ENCODE data around the gene ADAMTSL3. TPM values are rescaled to one million over a fixed set of nuclear protein-coding genes. Genes with fewer than 3 reads are reported as not detected.
A peak's percentile ranks its signal among the peaks of the same experiment; 100 is the strongest.
"Not testable (repeated sequence)": the region's sequence is repeated elsewhere in the genome, so short reads cannot be mapped to it uniquely, and the experiment has no call there.

ADAMTSL3 gene
- polyA plus RNA-seq, 1 of the 3 experiments (the other 2 are of a cell fraction), result 0.02 TPM

DNA sequence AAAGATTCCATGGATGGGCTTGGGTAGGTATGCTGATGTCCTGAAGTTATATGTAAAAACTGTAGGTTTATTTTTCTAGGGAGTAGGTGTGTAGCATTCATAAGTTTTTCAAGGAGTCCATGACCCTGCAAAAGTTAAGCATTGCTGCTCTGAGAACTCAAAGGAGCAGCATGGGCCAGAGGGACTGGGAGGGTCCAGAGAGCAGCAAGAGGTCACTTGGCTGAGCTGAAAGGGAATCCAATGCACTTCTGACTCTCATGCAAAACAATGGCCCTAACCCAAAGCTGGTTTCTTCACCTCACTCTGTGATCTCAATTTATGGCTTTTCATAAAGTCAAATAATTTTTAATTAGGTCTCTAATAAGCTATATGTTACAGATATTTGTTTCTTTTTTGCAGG is 383.4 kb downstream of the ADAMTSL3 start:
- Histone ChIP-seq H3K79me2 (ENCODE audit: insufficient read depth) (no peaks in the 10 kb centered on the region), H2AFZ (ENCODE audit: low read depth) (no peak overlapping the region), H3F3A (replicated peaks; ENCODE audit: insufficient read depth) (no peaks in the 10 kb centered on the region), H3K4me3 (ENCODE audit: low read depth in 2 of 2, low read length in 1 of 2) (no peak overlapping the region), H3K27ac (ENCODE audit: low read depth in 2 of 2, low read length in 1 of 2) (no peak overlapping the region), H3K4me1 (ENCODE audit: control insufficient read depth in 1 of 2, insufficient read depth in 2 of 2, low read depth in 1 of 2, low read length in 1 of 2) (no peaks in the 10 kb centered on the region), H4K20me1 (ENCODE audit: insufficient read depth) (no peaks in the 10 kb centered on the region), H3K9me2 (no peaks in the 10 kb centered on the region), H3K9me3 (no peaks in the 10 kb centered on the region), H3K36me3 (replicated peaks in 1 of 2; ENCODE audit: control insufficient read depth in 1 of 2, insufficient read depth in 2 of 2, low read length in 1 of 2) (no peaks in the 10 kb centered on the region), H3K27me3 (ENCODE audit: insufficient read depth) (0 out of 2 replicates have a peak, but pooled peaks cover 5% of the 10 kb centered on the region), H3K9ac (no peak overlapping the region), H3K4me2 (no peak overlapping the region)
- no peak for DNase-seq
- CTCF ChIA-PET, result interaction anchor here (0.7 to 1.4 kb wide), 3 partner anchors 16 to 30 kb away, joined by 3 to 4 read pairs (median 3); no protein-coding TSS in a partner anchor
- POLR2A ChIA-PET, result no interaction called here
- no peak for TF ChIP-seq TAF1 (IDR thresholded peaks at IDR 0.05; ENCODE audit: borderline replicate concordance, low read depth, low read length)
- TF ChIP-seq GABPA (IDR thresholded peaks at IDR 0.05; ENCODE audit: low read depth), result no peak
- TF ChIP-seq, protein P1, sequence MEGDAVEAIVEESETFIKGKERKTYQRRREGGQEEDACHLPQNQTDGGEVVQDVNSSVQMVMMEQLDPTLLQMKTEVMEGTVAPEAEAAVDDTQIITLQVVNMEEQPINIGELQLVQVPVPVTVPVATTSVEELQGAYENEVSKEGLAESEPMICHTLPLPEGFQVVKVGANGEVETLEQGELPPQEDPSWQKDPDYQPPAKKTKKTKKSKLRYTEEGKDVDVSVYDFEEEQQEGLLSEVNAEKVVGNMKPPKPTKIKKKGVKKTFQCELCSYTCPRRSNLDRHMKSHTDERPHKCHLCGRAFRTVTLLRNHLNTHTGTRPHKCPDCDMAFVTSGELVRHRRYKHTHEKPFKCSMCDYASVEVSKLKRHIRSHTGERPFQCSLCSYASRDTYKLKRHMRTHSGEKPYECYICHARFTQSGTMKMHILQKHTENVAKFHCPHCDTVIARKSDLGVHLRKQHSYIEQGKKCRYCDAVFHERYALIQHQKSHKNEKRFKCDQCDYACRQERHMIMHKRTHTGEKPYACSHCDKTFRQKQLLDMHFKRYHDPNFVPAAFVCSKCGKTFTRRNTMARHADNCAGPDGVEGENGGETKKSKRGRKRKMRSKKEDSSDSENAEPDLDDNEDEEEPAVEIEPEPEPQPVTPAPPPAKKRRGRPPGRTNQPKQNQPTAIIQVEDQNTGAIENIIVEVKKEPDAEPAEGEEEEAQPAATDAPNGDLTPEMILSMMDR (IDR thresholded peaks at IDR 0.05), result no peak
- no peak for TF ChIP-seq RAD21 (IDR thresholded peaks at IDR 0.05; ENCODE audit: low read length)
- TF ChIP-seq FOSL2 (IDR thresholded peaks at IDR 0.05; ENCODE audit: borderline replicate concordance, low read depth), result no peak
- TF ChIP-seq RCOR1 (IDR thresholded peaks at IDR 0.05; ENCODE audit: low read length), result no peak
- no peak for TF ChIP-seq EZH2phosphoT487 (IDR thresholded peaks at IDR 0.05; ENCODE audit: borderline replicate concordance, low read depth)
- no peak for TF ChIP-seq SMC3 (IDR thresholded peaks at IDR 0.05; ENCODE audit: low read depth, low read length)
- no peak for TF ChIP-seq TCF12 (IDR thresholded peaks at IDR 0.05)
- no peak for TF ChIP-seq FOXJ3 (CRISPR knock-in tag; IDR thresholded peaks at IDR 0.05)
- TF ChIP-seq, protein P2, sequence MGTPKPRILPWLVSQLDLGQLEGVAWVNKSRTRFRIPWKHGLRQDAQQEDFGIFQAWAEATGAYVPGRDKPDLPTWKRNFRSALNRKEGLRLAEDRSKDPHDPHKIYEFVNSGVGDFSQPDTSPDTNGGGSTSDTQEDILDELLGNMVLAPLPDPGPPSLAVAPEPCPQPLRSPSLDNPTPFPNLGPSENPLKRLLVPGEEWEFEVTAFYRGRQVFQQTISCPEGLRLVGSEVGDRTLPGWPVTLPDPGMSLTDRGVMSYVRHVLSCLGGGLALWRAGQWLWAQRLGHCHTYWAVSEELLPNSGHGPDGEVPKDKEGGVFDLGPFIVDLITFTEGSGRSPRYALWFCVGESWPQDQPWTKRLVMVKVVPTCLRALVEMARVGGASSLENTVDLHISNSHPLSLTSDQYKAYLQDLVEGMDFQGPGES (IDR thresholded peaks at IDR 0.05; ENCODE audit: low read depth, low read length), result no peak
- TF ChIP-seq, protein P3, sequence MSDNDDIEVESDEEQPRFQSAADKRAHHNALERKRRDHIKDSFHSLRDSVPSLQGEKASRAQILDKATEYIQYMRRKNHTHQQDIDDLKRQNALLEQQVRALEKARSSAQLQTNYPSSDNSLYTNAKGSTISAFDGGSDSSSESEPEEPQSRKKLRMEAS (IDR thresholded peaks at IDR 0.05; ENCODE audit: low read depth), result no peak
- TF ChIP-seq RFX5 (IDR thresholded peaks at IDR 0.05; ENCODE audit: low read length), result no peak
- TF ChIP-seq TEAD4 (IDR thresholded peaks at IDR 0.05; ENCODE audit: borderline replicate concordance, insufficient read depth), result no peak
- no peak for TF ChIP-seq SIN3A (IDR thresholded peaks at IDR 0.05; ENCODE audit: borderline replicate concordance, low read depth, low read length)

DNA sequence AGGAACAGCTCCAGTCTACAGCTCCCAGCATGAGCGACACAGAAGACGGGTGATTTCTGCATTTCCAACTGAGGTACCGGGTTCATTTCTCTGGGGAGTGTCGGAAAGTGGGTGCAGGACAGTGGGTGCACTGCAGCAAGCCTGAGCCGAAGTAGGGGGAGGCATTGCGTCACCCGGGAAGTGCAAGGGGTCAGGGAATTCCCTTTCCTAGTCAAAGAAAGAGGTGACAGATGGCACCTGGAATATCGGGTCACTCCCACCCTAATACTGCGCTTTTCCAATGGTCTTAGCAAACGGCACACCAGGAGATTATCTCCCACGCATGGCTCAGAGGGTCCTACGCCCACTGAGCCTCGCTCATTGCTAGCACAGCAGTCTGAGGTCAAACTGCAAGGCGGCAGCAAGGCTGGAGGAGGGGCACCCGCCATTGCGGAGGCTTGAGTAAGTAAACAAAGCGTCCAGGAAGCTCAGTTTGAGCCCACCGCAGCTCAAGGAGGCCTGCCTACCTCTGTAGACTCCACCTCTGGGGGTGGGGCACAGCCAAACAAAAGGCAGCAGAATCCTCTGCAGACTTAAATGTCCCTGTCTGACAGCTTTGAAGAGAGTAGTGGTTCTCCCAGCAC is 388.6 kb downstream of the ADAMTSL3 start:
- peak overlapping the region; percentile 25; the same call in 1 of the 2 replicates for H2AFZ ChIP-seq (ENCODE audit: low read depth)
- CTCF ChIA-PET; H3K4me1 ChIP-seq (ENCODE audit: control insufficient read depth in 1 of 2, insufficient read depth in 2 of 2, low read depth in 1 of 2, low read length in 1 of 2); H4K20me1 ChIP-seq (ENCODE audit: insufficient read depth); H3F3A ChIP-seq (replicated peaks; ENCODE audit: insufficient read depth); H3K9me3 ChIP-seq; DNase-seq; POLR2A ChIA-PET; H3K36me3 ChIP-seq (replicated peaks in 1 of 2; ENCODE audit: control insufficient read depth in 1 of 2, insufficient read depth in 2 of 2, low read length in 1 of 2); H3K27ac ChIP-seq (ENCODE audit: low read depth in 2 of 2, low read length in 1 of 2); H3K9ac ChIP-seq; H3K79me2 ChIP-seq (ENCODE audit: insufficient read depth); H3K27me3 ChIP-seq (ENCODE audit: insufficient read depth); H3K4me2 ChIP-seq; H3K9me2 ChIP-seq: not testable (repeated sequence)
- WGBS (ENCODE audit: low lambda C conversion rate), result 20% methylated on average over 13 of the region's 18 CpGs
- H3K4me3 ChIP-seq (ENCODE audit: low read depth in 2 of 2, low read length in 1 of 2), result peak overlapping the region in 1 of 2 experiments; percentile 41; a peak in 2 of 4 replicates

Data from SK-N-SH (cell line).